PC-9 (cell line): ENCODE results near the gene AUTS2. TPM values are rescaled to one million over a fixed set of nuclear protein-coding genes. Genes with fewer than 3 reads are reported as not detected.

Experiments
- BruUV-seq: library from RNA; stranded (reverse); fragments of 400-500 nt; replicated peaks from 2 replicates; lab custom pipeline; 2021; lab: Mats Ljungman, UMichigan
- CTCF ChIA-PET: fragments of 300-600 bp; sonication (Branson Sonifier 250); formaldehyde crosslinking; loops from one replicate; lab custom pipeline; 2022; ENCODE audit warnings: antibody characterized with exemption; lab: Charles Lee
- POLR2A ChIA-PET: fragments of 300-600 bp; sonication (Branson Sonifier 250); formaldehyde crosslinking; loops from one replicate; lab custom pipeline; 2022; ENCODE audit warnings: antibody characterized with exemption; ENCODE audit not compliant: unreplicated experiment; lab: Charles Lee
- DNase-seq, 2 experiments: peaks; one replicate each; pipeline versions ENCODE4 v3.0.0 to v3.0.0-alpha.2; 2015 to 2022; ENCODE audit warnings: mixed read lengths in 1 of 2
- H2AFZ ChIP-seq: fragments of 200-600 bp; sonication (generic); 2 replicates; pipeline ENCODE4 v1.8.1; 2017; ENCODE audit warnings: antibody characterized with exemption
- H3F3A ChIP-seq: fragments of 200-600 bp; sonication (generic); 2 replicates; pipeline ENCODE4 v1.8.1; 2017; ENCODE audit warnings: antibody characterized with exemption, mild to moderate bottlenecking, low read depth; ENCODE audit not compliant: insufficient read depth
- H3K27ac ChIP-seq: fragments of 200-600 bp; sonication (generic); 2 replicates; pipeline ENCODE4 v1.6.1; 2016; ENCODE audit warnings: mixed run types
- H3K27me3 ChIP-seq: fragments of 200-600 bp; sonication (generic); 2 replicates; pipeline ENCODE4 v1.6.1; 2016; ENCODE audit warnings: low read depth, mixed run types; ENCODE audit not compliant: insufficient read depth
- H3K36me3 ChIP-seq: fragments of 200-600 bp; sonication (generic); 2 replicates; pipeline ENCODE4 v1.6.1; 2016; ENCODE audit warnings: low read depth, mixed run types
- H3K4me1 ChIP-seq: fragments of 200-600 bp; sonication (generic); replicated peaks from 2 replicates; pipeline ENCODE4 v1.6.1; 2016; ENCODE audit warnings: mixed run types; ENCODE audit not compliant: insufficient read depth
- H3K4me2 ChIP-seq: fragments of 200-600 bp; sonication (generic); 2 replicates; pipeline ENCODE4 v1.6.1; 2017; ENCODE audit warnings: mixed run types
- H3K4me3 ChIP-seq: fragments of 200-600 bp; sonication (generic); 2 replicates; pipeline ENCODE4 v1.6.1; 2016; ENCODE audit warnings: mixed run types
- H3K79me2 ChIP-seq: fragments of 200-600 bp; sonication (generic); 2 replicates; pipeline ENCODE4 v1.6.1; 2017; ENCODE audit warnings: low read depth, mixed run types
- H3K9me2 ChIP-seq: fragments of 200-600 bp; sonication (generic); 2 replicates; pipeline ENCODE4 v1.8.1; 2017; ENCODE audit warnings: mild to moderate bottlenecking; ENCODE audit not compliant: insufficient read depth
- H3K9me3 ChIP-seq: fragments of 200-600 bp; sonication (generic); 2 replicates; pipeline ENCODE4 v1.8.1; 2016; ENCODE audit warnings: low read depth; ENCODE audit not compliant: insufficient read depth
- H4K20me1 ChIP-seq: fragments of 200-600 bp; sonication (generic); 2 replicates; pipeline ENCODE4 v1.8.1; 2017; ENCODE audit not compliant: insufficient read depth
- CTCF ChIP-seq: fragments of 200-600 bp; sonication (generic); conservative IDR thresholded peaks from 2 replicates; pipeline ENCODE4 v1.6.1; 2017; ENCODE audit warnings: mixed run types, antibody characterized with exemption, mild to moderate bottlenecking, moderate library complexity
- EZH2 ChIP-seq: fragments of 200-600 bp; sonication (generic); IDR thresholded peaks from 2 replicates; pipeline ENCODE4 v1.8.0; 2017; ENCODE audit warnings: antibody characterized with exemption, low read depth
- intact Hi-C: fragments of 100-400 bp; cut with micrococcal nuclease; formaldehyde crosslinking; loops from one replicate; pipeline ENCODE4 v1.10.0; 2022; ENCODE audit not compliant: unreplicated experiment
- total RNA-seq: library from RNA; stranded (reverse); gene quantifications from 2 replicates; pipeline ENCODE4 v1.2.3, GENCODE V29; 2021

The AUTS2 gene
- total RNA-seq, 1 experiment from 2014 or later = not detected

- H2AFZ ChIP-seq = no peak overlapping the region
- no peaks in the 10 kb centered on the region for H3K36me3 ChIP-seq
- H3K9me3 ChIP-seq = no peaks in the 10 kb centered on the region
- intact Hi-C loops = no loop called here
- BruUV-seq = no TSS peak
- 0 out of 2 replicates have a peak, but pooled peaks cover 2% of the 10 kb centered on the region for H3K27me3 ChIP-seq
- ChIA-PET CTCF (no interaction called here), POLR2A (interaction anchor here (0.5 kb wide), 1 partner anchor 128 kb away, joined by 8 read pairs; no protein-coding TSS in a partner anchor)
- no peaks in the 10 kb centered on the region for H3F3A ChIP-seq
- no peaks in the 10 kb centered on the region; the same call in 1 of the 2 replicates for H4K20me1 ChIP-seq
- DNase-seq = no peak
- no peak overlapping the region for H3K4me3 ChIP-seq
- H3K27ac ChIP-seq = no peak overlapping the region
- no peak overlapping the region for H3K4me2 ChIP-seq
- no peaks in the 10 kb centered on the region; the same call in 1 of the 2 replicates for H3K9me2 ChIP-seq
- no peaks in the 10 kb centered on the region for H3K4me1 ChIP-seq
- TF ChIP-seq CTCF (no peak), EZH2 (no peak)
- H3K79me2 ChIP-seq = no peaks in the 10 kb centered on the region
Measured at GRCh38 chr7:70031245-70031644, 433.0 kb downstream of the AUTS2 start.

DNA sequence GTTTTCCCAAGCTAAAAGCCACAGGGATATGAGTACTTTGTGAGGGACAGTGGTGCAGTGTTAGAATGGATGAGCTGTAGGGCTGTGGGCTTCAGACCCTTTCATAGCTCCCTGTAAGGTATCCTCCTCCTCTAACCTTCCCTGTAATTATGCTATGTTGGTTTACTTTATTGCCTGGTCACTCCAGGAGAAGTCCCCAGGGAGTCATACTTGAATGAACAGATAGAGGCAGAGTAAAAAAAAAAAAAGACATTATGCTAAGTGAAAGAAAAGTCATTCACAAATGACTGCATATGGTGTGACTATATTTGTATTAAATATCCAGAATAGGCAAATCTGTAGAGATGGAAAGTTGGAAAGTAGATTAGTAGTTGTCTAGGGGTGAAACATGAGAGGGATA is 434.4 kb downstream of the AUTS2 start:
- no peak overlapping the region for H2AFZ ChIP-seq
- no peak for DNase-seq
- no TSS peak for BruUV-seq
- H3K9me3 ChIP-seq = no peaks in the 10 kb centered on the region
- no peak overlapping the region for H3K4me3 ChIP-seq
- 0 out of 2 replicates have a peak, but pooled peaks cover 2% of the 10 kb centered on the region for H3K27me3 ChIP-seq
- no peaks in the 10 kb centered on the region for H3K36me3 ChIP-seq
- no peak overlapping the region for H3K4me2 ChIP-seq
- intact Hi-C loops = no loop called here
- H4K20me1 ChIP-seq = no peaks in the 10 kb centered on the region; the same call in 1 of the 2 replicates
- POLR2A ChIA-PET = no interaction called here
- H3K4me1 ChIP-seq = no peaks in the 10 kb centered on the region
- no peaks in the 10 kb centered on the region for H3K79me2 ChIP-seq
- no peaks in the 10 kb centered on the region for H3F3A ChIP-seq
- no peak overlapping the region for H3K27ac ChIP-seq
- no peak for TF ChIP-seq CTCF
- TF ChIP-seq EZH2 = no peak
- no peaks in the 10 kb centered on the region; the same call in 1 of the 2 replicates for H3K9me2 ChIP-seq
- CTCF ChIA-PET = no interaction called here

DNA sequence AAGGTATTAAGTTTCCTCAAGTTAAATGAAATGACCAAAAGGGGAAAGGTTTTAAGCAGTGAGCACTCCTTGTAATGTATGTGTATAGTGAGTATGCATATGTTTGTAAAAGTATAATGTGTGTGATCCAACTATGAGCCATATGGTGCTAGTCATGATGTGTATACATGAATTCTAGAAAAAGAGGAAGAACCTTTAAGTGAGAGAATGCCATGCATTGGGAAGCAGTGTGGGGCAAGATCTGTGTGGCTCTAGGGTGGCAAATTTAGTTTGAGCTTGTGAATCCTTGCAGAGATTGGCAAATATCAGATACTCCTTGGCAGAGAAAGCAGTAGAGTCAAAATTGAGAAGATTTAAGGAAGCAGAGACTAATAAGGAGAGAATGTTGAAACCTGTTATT is 435.0 kb downstream of the AUTS2 start:
- no TSS peak for BruUV-seq
- intact Hi-C loops = no loop called here
- no peak for DNase-seq
- no peak overlapping the region for H2AFZ ChIP-seq
- no peaks in the 10 kb centered on the region for H3K36me3 ChIP-seq
- H3K27ac ChIP-seq = no peak overlapping the region
- no peak overlapping the region for H3K4me2 ChIP-seq
- H3K27me3 ChIP-seq = 0 out of 2 replicates have a peak, but pooled peaks cover 2% of the 10 kb centered on the region
- ChIA-PET POLR2A (no interaction called here), CTCF (no interaction called here)
- no peaks in the 10 kb centered on the region for H3K4me1 ChIP-seq
- TF ChIP-seq EZH2 = no peak
- TF ChIP-seq CTCF = no peak
- no peaks in the 10 kb centered on the region; the same call in 1 of the 2 replicates for H3K9me2 ChIP-seq
- H3K4me3 ChIP-seq = no peak overlapping the region
- H3K79me2 ChIP-seq = no peaks in the 10 kb centered on the region
- no peaks in the 10 kb centered on the region for H3K9me3 ChIP-seq
- H3F3A ChIP-seq = no peaks in the 10 kb centered on the region
- H4K20me1 ChIP-seq = no peaks in the 10 kb centered on the region; the same call in 1 of the 2 replicates
